ENCODE data around the gene C13orf46.
"Not testable (repeated sequence)": the region's sequence is repeated elsewhere in the genome, so short reads cannot be mapped to it uniquely, and the experiment has no call there.

The C13orf46 gene

DNA sequence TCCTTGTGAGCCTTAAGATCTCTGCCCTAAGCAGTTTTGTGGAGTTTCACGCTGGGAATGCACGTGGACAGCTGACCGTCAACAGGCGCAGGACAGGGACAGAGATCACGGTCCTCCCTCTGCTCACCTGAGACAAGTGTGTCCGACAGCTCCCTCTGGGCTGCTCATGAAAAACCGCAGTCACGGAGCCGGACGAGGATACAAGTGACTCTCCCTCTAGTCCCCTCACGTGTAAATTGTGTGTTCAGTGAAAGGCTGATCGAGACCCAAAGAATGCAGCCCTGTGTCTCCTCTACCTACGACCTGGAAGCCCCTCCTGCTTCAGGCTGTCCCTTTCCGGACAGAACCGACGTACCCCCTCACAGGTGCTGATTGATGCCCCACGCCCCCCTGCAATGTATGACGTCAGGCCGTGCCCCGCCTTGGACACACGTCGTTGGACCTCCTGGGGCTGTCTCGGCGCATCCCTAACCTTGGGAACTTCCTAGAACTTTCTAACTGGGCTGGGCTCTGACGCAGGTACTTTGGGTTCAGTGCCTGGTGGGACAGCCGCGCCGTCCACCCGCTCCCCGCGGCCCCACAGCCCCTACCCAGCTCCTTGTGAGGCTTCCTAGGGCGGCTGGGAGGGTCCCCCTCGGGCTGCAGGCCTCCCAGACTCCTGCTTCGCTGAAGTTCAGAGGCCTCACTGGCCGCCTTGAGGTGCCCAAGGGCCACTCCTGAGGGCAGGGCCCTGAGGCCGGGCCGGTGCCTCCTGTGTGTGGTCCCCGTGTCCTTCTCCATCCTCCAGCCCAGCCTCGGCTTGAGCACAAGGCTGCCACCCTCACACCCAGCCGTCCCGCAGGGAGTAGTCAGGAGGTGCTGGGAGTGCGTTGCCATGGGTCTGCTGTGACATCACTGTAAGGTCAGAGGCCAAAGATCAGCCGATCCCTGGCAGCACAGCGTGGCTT lies at the start of gene C13orf46:
TSS of gene C13orf46 (minus strand) at position 859 of the 947 bp plus-strand sequence. CDS start at position 780, 79 bp downstream.
- no peak for DNase-seq

DNA sequence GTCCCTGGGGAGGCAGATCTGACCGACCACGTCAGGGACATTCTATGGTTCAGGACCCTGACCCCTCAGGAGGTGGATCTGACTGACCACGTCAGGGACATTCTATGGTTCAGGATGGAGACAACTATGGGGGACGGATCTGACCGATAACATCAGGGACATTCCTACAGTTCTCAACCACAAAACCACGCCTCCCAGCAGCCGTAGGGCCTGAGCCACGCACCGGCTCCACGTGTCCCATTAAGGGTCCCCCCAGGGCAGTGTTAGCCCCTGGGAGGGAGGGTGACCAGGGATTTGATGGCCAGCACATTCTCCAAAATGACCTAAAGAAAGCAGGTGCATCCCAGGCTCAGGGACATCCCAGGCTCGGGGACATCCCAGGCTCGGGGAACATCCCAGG lies 49.0 kb upstream of the C13orf46 start:
- no peak for DNase-seq

DNA sequence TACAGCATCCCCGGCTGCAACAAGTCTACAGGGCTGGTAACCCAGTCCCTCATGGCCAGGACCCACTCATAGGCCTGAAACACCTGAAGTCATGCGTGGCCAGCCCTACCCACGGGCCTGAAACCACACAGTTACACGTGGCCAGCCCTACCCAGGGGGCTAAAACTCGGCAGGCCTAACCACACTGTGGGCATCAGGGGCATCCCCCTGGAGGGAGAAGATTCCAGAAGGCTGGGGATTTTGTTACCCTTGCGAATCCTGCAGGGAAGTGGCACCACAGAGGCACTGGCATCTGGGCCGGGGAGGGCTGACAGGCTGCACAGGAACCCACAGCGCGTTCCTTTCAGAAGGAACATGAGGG lies 48.4 kb upstream of the C13orf46 start:
- no peak for DNase-seq

DNA sequence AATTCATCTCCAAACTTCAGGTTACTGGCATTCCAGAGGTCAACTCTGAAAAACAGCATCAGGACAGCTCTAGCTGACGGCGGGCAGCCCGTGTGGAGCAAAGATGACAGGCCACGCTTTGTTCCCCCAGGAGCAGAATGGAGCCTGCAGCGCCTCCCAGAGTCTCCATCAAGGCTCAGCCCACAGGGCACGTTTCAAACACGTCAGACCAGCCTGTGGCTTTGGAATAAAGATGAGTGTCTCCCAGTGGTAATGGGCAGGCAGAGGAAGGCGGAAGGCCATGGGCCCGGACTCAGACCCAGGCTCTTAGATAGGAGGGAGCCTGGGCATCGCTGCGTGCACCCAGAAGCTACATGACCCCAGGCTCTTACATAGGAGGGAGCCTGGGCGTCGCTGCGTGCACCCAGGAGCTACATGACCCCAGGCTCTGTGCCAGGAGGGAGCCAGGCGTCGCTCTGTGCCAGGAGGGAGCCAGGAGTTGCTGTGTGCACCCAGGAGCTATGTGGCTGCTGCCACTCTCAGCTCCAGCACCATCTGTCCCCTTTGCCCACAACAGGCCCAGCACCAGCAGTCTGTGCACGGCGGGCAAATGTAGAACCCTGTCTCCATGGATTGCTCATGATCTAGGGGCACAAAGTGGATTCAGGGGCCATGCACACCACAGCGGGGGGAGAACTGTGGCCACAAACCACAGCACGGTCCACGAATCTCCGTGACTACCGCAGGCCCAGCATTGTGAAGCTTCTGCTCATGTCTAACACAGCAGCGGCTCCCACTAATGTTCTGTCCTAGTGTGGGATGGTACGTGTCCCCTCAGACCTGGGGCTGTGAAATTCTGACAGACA lies 47.8 kb upstream of the C13orf46 start:
- peak; percentile 95 for DNase-seq

DNA sequence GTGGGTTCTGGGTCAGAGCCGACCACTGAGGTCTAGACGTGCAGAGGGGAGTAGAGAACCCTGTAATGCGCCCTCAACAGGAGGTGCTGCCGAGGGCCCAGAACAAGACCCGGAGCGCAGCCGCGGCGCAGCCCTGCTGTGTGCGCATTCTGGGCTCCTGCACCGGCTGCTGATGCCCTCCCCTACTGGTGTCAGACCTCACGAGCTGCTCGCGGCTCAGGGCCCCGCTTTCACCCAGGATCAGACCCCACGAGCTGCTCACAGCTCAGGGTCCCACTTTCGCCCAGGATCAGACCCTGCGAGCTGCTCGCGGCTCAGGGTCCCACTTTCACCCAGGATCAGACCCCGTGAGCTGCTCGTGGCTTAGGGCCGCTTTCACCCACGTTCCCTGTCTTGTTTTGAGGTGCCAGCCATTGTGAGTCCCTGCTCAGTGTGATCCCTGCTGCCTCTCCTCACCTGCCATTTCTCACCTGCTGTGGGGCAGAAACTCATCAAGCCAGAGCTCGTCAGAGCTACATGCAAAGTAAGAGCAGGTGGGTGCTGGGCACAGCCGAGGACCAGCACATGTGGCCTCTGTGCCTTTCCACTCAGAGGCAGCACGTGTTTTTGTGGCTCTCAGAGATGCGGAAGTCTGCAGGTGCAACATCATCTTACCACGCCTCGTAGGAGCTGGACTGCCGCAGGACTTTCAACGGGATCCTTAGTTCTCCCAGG lies 47.0 kb upstream of the C13orf46 start:
- no peak for DNase-seq

DNA sequence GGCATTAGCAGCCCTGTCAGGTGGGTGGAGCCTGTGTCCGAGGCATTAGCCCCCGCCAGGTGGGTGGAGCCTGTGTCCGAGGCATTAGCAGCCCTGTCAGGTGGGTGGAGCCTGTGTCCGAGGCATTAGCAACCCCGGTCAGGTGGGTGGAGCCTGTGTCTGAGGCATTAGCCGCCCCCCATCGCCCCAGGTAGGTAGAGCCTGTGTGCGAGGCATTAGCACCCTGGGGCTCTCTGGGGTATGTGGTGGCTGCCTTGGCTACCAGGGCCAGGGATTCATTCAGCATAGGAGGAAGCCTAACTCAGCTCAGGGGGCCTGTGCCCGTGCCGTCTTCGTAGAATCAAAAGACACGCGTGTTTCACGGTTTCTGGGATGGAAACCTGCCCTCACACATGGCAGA lies 46.3 kb upstream of the C13orf46 start:
- DNase-seq, result not testable (repeated sequence)

DNA sequence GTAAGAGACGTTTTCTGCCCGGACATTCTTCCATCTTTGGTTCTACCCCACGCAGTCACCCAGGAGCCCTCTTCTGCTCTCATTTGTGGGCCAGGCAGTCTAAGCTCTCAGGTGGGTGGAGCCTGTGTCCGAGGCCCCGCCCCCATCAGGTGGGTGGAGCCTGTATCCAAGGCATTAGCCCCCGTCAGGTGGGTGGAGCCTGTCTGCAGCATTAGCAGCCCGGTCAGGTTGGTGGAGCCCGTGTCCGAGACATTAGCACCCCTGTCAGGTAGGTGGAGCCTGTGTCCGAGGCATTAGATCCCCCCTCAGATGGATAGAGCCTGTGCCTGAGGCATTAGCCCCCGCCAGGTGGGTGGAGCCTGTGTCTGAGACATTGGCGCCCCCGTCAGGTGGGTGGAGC lies 45.5 kb upstream of the C13orf46 start:
- DNase-seq, result no peak

DNA sequence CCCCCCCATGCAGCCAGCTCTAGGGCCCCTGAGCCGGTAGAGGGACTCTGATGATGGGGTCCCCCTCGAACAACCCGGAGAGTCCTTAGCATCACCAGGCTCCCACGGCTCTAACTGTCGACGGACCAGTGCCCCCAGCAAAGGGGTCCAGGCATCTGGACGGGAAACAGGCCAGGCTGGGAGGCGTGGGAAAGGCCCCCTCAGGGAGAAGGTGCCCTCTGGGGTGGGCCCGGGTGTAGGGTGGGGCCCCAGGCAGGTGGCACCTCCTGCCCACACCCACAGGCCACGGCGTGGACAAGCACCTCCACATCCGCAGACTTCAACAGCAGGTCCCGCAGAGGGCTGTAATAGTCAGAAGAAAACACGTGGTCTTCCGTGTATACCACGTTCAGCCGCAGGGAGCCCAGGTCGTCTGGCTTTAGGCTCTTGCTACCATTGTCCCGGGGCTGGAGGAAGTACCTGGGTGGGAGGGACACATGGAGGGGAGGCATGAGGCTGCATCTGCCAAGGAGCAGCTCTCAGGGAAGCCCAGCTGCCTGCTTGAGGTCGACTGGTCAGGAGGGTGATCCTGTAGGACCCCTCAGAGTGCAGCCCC lies 44.7 kb upstream of the C13orf46 start:
- DNase-seq, result no peak

DNA sequence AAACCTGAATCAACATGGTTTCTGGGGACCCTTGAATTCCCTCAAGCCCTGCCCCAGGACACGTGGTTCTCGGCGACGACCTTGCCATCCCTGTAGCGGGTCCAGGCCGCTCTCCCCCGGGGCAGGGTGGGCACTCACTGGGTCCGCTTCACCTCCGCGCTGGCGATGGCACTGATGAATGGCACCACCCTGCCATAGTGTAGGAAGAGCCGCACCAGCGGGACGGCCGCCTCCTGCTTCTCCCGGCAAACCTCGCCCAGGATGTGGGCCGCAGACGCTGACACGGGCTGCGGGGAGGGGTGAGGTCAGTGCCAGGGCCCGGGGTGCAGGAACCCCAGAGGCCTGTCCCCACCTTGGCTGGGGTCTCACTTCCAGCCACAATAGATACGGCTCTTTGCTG lies 44.1 kb upstream of the C13orf46 start:
- DNase-seq, result no peak

DNA sequence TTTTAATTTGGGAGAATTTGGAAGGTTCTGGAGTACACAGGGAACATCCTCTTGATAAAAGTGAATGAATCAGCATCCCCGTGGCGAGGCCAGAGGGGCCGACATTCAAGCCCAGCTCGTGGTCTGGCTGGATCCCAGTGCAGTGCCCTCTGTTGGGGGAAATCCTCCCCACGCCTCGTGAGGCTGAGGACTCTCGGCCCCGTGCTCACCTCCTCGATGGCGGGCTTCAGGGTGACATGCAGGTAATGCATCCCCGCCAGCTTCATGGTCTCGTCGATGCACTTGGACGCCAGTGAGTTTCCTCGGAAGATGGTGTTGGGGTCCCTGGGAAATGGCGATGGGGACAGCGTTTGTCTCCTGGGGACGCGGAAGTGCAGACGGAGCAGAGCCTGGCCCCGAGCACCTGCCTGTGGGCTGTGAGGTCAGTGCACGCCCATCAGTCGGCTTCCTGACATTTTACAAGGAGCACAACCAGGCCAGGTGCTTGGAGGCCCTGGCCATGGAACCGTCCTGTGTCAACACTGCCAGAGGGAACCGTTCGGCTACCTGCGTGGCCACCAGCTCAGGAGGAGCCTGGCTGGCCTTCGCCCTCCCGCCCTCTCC lies 43.3 kb upstream of the C13orf46 start:
- DNase-seq, result no peak

DNA sequence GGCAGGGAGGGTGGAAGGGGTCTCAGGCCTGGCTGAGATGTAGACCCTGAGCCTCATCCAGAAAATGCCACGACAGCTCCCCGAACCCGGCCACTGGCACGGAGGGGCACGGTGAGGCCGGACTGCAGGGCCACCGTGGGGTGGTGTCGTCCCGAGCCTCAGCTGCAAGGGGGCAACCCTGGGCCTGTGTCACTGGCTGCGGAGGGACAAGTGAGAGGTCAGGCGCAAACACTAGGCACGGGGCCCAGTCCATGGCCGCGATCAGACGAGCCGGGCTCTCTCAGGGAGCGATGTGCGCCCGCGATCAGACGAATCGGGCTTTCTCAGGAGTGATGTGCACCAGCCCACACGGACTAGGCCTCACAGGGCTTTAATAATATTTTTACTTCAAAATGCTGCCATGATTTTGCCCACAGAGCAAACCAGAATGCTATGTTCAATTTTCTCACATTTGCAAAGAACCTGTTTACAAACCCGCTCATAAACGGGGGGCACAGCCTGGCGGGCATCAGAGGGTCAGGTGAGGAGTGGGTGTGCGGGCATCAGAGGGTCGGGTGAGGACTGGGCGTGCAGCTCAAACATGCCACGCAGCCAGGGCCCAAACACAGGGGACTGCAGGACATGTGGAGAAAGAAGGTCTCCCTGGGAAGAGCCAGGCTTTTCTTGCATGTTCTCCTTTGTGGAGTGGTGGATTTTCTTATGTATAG lies 42.6 kb upstream of the C13orf46 start:
- DNase-seq, result no peak

DNA sequence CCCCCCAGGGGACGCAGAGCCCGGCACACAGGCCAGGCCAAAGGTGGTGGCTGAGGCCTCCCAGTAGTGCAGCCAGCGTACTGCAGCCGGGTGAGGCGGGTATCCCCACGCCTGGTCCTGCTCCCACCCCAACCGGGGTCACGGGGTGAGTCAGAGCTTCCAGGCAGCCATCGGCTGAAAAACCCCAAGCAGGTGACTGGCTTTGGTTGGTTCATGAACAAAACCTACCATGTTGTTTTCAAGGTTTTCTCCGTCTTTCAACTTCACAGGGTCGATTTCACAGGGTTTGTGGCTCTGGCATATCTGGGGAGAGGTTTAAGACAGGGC lies 42.1 kb upstream of the C13orf46 start:
- DNase-seq, result no peak

DNA sequence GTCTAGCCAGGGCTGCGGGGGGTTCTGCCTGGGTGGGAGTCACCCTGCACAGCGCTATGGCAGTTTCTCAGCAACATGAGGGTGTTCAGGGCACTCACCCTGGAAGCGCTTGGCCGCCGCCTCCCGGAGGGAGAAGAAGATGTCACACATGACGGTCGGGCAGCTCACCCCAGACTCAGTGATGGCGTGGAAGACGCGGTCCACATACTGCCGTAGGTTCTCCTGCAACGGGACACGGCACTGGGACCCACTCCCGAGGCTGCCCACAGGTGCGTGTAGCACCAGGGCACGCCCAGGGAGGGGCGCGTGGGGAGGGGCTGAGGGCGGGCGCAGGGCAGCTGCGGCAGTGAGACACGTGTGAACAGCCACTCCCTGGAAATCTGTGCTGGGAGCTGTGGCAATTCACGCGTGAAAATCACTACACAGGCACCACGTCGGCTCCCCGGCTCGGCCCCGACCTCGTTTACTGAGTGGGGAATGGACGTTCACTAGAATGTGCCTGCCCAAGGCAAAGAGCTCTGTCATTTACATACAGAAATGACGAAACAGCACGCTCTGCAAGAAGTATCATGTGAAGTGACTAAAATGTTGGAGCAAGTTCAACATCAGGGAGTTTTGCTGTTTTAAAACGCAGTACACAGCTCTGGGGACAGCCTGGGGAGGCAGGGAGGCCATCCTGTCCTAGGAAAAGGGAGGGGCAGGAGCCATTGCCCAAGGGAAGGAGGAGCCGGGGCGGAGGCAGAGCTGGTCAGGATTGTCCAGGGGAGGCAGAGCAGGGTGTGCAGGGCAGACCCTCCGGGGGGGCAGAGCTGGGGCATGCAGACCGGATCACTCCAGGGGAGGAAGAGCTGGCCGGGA lies 41.5 kb upstream of the C13orf46 start:
- no peak for DNase-seq

DNA sequence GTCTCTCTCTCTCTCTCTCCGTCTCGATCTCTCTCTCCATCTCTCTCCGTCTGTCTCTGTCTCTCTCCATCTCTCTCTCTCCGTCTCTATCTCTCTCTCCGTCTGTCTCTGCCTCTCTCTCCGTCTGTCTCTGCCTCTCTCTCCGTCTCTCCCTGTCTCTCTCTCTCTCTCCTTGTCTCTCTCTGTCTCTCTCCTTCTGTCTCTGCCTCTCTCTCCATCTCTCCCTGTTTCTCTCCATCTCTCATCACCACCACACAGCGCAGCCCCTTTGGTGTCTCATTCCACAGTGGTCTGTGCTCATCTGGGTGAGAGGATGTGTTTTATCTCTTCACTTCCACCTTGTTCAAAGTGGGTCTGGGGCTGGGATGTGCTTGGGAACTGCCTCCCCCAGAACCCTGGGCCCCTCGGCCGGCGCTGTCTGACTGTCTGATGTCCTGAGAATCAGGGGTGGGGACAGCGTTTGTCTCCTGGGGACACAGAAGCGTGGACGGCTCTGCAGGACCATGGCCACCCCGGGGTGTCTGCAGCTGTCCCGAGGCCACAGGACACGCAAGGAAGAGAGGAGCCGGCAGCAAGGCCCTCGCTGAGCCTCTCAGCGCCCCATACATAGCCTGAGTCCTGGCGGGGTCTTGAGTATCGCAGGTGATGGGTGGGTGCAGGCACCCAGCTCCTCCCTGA lies 40.2 kb upstream of the C13orf46 start:
- no peak for DNase-seq

DNA sequence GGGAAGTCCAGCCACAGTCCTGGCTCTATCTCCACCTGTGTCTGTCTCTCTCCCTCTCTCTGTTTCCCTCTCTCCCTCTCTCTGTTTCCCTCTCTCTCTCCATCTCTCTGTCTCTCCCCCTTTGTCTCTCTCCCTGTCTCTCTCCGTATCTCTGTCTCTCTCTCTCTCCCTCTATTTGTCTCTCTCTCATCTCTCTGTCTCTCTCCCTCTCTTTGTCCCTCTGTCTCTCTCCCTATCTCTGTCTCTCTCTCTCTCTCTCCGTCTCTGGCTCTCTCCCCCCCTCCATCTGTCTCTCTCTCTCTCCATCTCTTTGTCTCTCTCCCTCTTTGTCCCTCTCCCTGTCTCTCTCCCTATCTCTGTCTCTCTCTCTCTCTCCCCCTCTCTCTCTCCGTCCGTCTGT lies 39.5 kb upstream of the C13orf46 start:
- no peak for DNase-seq

DNA sequence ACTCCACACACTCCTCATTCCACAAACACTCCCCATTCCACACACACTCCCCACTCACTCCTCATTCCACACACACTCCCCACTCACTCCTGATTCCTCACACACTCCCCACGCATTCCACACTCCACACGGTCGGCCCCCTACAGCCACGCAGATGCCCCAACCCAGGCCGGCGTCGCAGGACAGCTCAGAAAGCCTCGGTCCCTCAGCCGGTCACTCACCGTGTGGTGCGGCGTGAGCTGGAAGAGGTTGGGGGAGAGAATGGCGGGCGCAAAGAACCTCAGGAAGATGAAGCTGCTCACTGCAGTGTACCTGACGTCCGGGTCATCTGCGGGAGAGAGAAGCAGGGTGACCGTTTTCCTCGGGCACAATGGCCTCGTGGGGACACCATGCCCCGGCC lies 39.0 kb upstream of the C13orf46 start:
- DNase-seq, result no peak

DNA sequence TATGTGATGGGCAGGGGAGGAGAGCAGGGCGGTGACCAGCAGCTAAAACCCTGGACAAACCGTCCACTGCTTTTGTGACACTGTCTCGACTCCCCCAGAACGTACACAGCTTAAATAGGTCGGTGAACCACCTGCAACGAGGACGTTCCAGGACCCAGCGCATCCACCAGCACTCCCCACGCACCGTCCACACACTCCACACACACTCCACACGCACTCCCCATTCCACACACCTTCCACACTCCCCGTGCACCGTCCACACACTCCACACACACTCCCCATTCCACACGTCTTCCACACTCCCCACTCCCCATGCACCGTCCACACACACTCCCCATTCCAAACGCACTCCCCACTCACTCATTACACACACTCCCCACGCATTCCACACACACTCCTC lies 38.3 kb upstream of the C13orf46 start:
- no peak for DNase-seq

DNA sequence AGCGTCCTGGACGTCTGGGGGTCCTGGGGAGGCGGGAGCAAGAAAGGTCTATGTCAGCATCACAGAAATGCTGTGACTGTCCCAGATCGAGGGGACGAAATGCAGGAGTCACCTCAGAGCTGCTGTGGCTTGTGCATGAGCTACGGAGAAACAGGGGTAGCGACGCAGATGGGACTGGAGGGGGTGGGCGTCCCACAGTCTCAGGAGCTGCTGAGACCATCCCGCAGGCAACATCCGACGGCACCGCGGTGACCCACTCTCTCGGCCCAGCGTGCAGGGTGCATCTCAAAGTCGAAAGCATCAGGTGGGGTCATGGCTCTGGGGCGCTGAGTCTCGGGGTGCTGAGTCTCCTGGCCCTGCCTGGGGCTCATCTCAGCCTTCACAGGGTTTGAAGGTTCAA lies 37.4 kb upstream of the C13orf46 start:
- no peak for DNase-seq

DNA sequence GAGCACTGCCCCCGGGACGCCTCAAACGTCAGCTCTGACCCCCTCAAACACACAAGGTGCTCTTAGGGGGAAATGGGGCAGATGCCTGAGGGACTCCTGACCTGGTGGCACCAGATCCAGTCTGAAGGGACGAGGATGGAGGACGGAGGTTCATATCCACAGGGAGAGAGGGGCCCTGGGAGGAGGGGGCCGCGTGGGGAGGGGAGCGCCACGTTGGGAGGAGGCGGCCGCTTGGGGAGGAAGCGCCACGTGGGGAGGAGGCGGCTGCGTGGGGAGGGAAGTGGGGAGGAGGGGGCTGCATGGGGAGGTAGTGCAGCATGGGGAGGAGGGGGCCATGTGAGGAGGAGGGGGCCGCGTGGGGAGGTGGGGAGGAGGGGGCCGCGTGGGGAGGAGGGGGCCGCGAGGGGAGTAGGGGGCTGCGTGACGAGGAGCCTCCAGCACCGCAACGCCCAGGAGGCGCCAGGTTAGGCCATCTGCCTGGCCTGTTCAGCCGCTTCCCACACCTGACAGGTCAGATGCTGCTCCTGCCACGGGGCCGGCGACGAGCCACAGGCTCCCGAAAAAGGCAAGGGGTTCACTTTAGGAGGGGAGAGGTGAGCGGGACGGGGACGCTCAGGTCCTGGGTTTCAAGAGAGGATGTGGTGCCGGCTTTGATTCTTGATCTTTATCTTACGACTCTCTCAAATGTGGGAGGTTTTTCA lies 36.7 kb upstream of the C13orf46 start:
- no peak for DNase-seq
